Testis (tissue), 2 donors: Measurements from ENCODE around the gene CEP72.

Source experiments
- POLR2A ChIP-seq: fragments of 450-650 bp; IDR thresholded peaks from one replicate; pipeline ENCODE4 v1.6.1; 2017; ENCODE audit warnings: antibody characterized with exemption, mild to moderate bottlenecking, moderate library complexity
- TF ChIP-seq, protein P1 (sequence below), 3 experiments: fragments of 450-650 bp in 2 of 3; fragments of 200-600 bp in 1 of 3; sonication (generic) in 1 of 3; IDR thresholded peaks; one replicate each; pipeline ENCODE4 v1.5.1; 2016 to 2019; ENCODE audit warnings: antibody characterized with exemption in 3 of 3, mild to moderate bottlenecking in 2 of 3, moderate library complexity in 1 of 3

DNA sequence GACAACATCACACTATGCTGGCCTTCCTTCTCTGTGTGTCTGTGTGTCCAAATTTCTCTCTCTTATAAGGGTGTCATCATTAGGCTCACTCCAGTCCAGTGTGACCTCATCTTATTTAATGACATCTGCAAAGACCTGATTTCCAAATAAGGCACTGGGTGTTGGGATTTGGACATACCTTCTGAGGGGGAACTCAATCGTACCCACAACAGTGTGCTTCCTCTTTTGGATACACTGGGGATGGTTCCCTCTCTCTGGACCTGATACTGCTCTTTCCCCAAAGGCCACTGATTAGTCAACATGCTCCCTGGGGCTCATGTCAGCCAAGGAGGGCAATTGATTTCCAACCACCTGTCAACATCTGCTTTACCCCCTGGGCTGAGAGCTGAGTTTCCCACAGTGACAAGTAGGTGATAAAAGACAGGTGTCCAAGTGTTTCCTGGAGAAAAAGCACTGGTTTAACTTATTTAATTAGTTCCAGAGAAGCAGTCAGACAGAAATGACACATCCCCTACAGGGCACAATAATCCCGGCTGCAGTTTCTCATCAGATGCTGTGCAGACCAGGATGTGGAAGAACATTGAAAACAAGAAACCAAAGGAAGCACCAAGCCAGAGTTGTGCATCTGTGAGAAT lies 17.8 kb upstream of the CEP72 start:
- TF ChIP-seq, protein P1, sequence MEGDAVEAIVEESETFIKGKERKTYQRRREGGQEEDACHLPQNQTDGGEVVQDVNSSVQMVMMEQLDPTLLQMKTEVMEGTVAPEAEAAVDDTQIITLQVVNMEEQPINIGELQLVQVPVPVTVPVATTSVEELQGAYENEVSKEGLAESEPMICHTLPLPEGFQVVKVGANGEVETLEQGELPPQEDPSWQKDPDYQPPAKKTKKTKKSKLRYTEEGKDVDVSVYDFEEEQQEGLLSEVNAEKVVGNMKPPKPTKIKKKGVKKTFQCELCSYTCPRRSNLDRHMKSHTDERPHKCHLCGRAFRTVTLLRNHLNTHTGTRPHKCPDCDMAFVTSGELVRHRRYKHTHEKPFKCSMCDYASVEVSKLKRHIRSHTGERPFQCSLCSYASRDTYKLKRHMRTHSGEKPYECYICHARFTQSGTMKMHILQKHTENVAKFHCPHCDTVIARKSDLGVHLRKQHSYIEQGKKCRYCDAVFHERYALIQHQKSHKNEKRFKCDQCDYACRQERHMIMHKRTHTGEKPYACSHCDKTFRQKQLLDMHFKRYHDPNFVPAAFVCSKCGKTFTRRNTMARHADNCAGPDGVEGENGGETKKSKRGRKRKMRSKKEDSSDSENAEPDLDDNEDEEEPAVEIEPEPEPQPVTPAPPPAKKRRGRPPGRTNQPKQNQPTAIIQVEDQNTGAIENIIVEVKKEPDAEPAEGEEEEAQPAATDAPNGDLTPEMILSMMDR (IDR thresholded peaks at IDR 0.05), result no peak
- TF ChIP-seq POLR2A, result no peak
